Gastroesophageal sphincter (tissue), 4 donors: Measurements from ENCODE around the gene CHSY1. TPM values are rescaled to one million over a fixed set of nuclear protein-coding genes. Genes with fewer than 3 reads are reported as not detected.
A peak's percentile ranks its signal among the peaks of the same experiment; 100 is the strongest.

Experiments
- ATAC-seq: fragments of 150-250 bp; one replicate; pipeline ENCODE4 v1.9.1; 2016; ENCODE audit warnings: mild to moderate bottlenecking, moderate library complexity
- H3K27ac ChIP-seq, 4 donors: fragments of 200-600 bp; sonication (generic) in 3 of 4; 1 replicate in 3 of 4; 2 replicates in 1 of 4; pipeline ENCODE4 v1.5.1; 2016 to 2019
- H3K27me3 ChIP-seq: fragments of 200-600 bp; sonication (generic); one replicate; pipeline ENCODE4 v1.5.1; 2019
- H3K36me3 ChIP-seq, 2 donors: fragments of 200-600 bp; sonication (generic); one replicate each; pipeline ENCODE4 v1.5.1; 2019; ENCODE audit warnings: control low read depth in 1 of 2
- H3K4me1 ChIP-seq, 3 donors: fragments of 200-600 bp; sonication (generic); 1 replicate in 2 of 3; 2 replicates in 1 of 3; pipeline ENCODE4 v1.5.1; 2016 to 2019; ENCODE audit warnings: control low read depth in 2 of 3
- H3K4me3 ChIP-seq, 2 donors: fragments of 200-600 bp; sonication (generic); one replicate each; pipeline ENCODE4 v1.5.1; 2019; ENCODE audit warnings: mild to moderate bottlenecking in 1 of 2, moderate library complexity in 1 of 2
- H3K9me3 ChIP-seq, 3 donors: fragments of 200-600 bp; sonication (generic); one replicate each; pipeline ENCODE4 v1.5.1; 2017 to 2019; ENCODE audit warnings: control low read depth in 2 of 3
- CTCF ChIP-seq, 4 experiments: fragments of 200-600 bp in 2 of 4; fragments of 450-650 bp in 2 of 4; sonication (generic) in 1 of 4; IDR thresholded peaks; one replicate each; pipeline ENCODE4 v1.5.1; 2017 to 2019; ENCODE audit warnings: antibody characterized with exemption in 4 of 4, mild to moderate bottlenecking in 2 of 4, moderate library complexity in 2 of 4
- EP300 ChIP-seq: sonication (generic); formaldehyde crosslinking; IDR thresholded peaks from one replicate; pipeline ENCODE4 v1.6.1; 2017; ENCODE audit warnings: antibody characterized with exemption, mild to moderate bottlenecking
- POLR2A ChIP-seq, 2 donors: fragments of 450-650 bp; IDR thresholded peaks; one replicate each; pipeline ENCODE4 v1.6.1; 2017; ENCODE audit warnings: antibody characterized with exemption in 2 of 2, mild to moderate bottlenecking in 2 of 2, moderate library complexity in 1 of 2
- POLR2AphosphoS5 ChIP-seq: sonication (generic); formaldehyde crosslinking; IDR thresholded peaks from one replicate; pipeline ENCODE4 v1.6.1; 2017; ENCODE audit warnings: antibody characterized with exemption
- WGBS, 2 donors: methylation state at CpG; one replicate each; pipeline ENCODE4 v1.1.5; 2018; ENCODE audit warnings: low coverage in 1 of 2; 5-methylcytosine and 5-hydroxymethylcytosine counted together
- total RNA-seq, 4 donors: library from RNA; depleted of rRNA; stranded (reverse); fragments of >200 nt; gene quantifications; one replicate each; pipeline ENCODE4 v1.1.0, GENCODE V29; 2016

The CHSY1 gene
- total RNA-seq, 4 donors from 2014 or later, result 13.8 to 30.6 (median 19.9) TPM

GRCh38 chr15:101172501-101173071 is 79.3 kb downstream of the CHSY1 start:
- Histone ChIP-seq H3K36me3 (peaks cover 0 to 26% of the 10 kb centered on the region in 2 donors), H3K27ac (no peak overlapping the region), H3K27me3 (no peaks in the 10 kb centered on the region), H3K9me3 (no peaks in the 10 kb centered on the region), H3K4me3 (no peak overlapping the region), H3K4me1 (peaks cover 0 to 25% (median 0%) of the 10 kb centered on the region in 3 donors)
- no peak for ATAC-seq
- WGBS, 2 donors, result 43 to 56% methylated on average over 9 to 10 of the region's 17 CpGs
- no peak for TF ChIP-seq CTCF (IDR thresholded peaks at IDR 0.05)
- TF ChIP-seq EP300, result no peak
- TF ChIP-seq POLR2AphosphoS5, result no peak

GRCh38 chr15:101171954-101172353 is 79.9 kb downstream of the CHSY1 start:
- Histone ChIP-seq H3K36me3 (peaks cover 0 to 24% of the 10 kb centered on the region in 2 donors), H3K4me3 (no peak overlapping the region), H3K27ac (no peak overlapping the region), H3K4me1 (peaks cover 0 to 30% (median 0%) of the 10 kb centered on the region in 3 donors), H3K9me3 (no peaks in the 10 kb centered on the region), H3K27me3 (no peaks in the 10 kb centered on the region)
- WGBS, 2 donors, result 78 to 97% methylated on average over 3 to 12 of the region's 12 CpGs
- ATAC-seq, result no peak
- TF ChIP-seq POLR2AphosphoS5 (no peak), POLR2A (IDR thresholded peaks at IDR 0.05) (no peak), EP300 (no peak), CTCF (IDR thresholded peaks at IDR 0.05) (no peak)

- Histone ChIP-seq H3K36me3 (peaks cover 0 to 20% of the 10 kb centered on the region in 2 donors), H3K27me3 (no peaks in the 10 kb centered on the region), H3K4me3 (no peak overlapping the region), H3K27ac (peak overlapping the region in 3 of 4 donors; percentile 64 to 80 (median 73)), H3K9me3 (peaks cover 0 to 9% (median 0%) of the 10 kb centered on the region in 3 donors), H3K4me1 (peaks cover 0 to 34% (median 0%) of the 10 kb centered on the region in 3 donors)
- ATAC-seq, result peak; percentile 79
- 74 to 79% methylated on average over 11 to 20 of the region's 20 CpGs for WGBS, 2 donors
- TF ChIP-seq POLR2AphosphoS5, result peak; percentile 47
- no peak for TF ChIP-seq CTCF (IDR thresholded peaks at IDR 0.05)
These were observed 81.1 kb downstream of the CHSY1 start for GRCh38 chr15:101170568-101171350.

- Histone ChIP-seq H3K9me3 (peaks cover 0 to 19% (median 0%) of the 10 kb centered on the region in 3 donors), H3K36me3 (peaks cover 0 to 12% of the 10 kb centered on the region in 2 donors), H3K4me3 (no peak overlapping the region), H3K27ac (peak overlapping the region in 3 of 4 donors; percentile 73 to 80 (median 74)), H3K27me3 (no peaks in the 10 kb centered on the region), H3K4me1 (peaks cover 0 to 34% (median 0%) of the 10 kb centered on the region in 3 donors)
- ATAC-seq, result no peak
- no peak for TF ChIP-seq POLR2A (IDR thresholded peaks at IDR 0.05)
- 89 to 100% methylated on average over 3 to 16 of the region's 19 CpGs for WGBS, 2 donors
These were observed 82.3 kb downstream of the CHSY1 start for GRCh38 chr15:101169495-101170071.

GRCh38 chr15:101168898-101169494 is 82.9 kb downstream of the CHSY1 start:
- peaks cover 0 to 6% of the 10 kb centered on the region in 2 donors for H3K36me3 ChIP-seq
- WGBS, 2 donors, result 78 to 96% methylated on average over 4 of the region's 6 CpGs
- H3K4me3 ChIP-seq, result no peak overlapping the region
- peak overlapping the region in 3 of 4 donors; percentile 73 to 80 (median 74) for H3K27ac ChIP-seq
- no peak for ATAC-seq
- peaks cover 0 to 34% (median 0%) of the 10 kb centered on the region in 3 donors for H3K4me1 ChIP-seq
- H3K9me3 ChIP-seq, result peaks cover 0 to 25% (median 0%) of the 10 kb centered on the region in 3 donors
- H3K27me3 ChIP-seq, result no peaks in the 10 kb centered on the region
- TF ChIP-seq POLR2AphosphoS5 (no peak), POLR2A (IDR thresholded peaks at IDR 0.05) (no peak), CTCF (IDR thresholded peaks at IDR 0.05) (no peak), EP300 (no peak)
